Loucy (cell line): ENCODE data around the gene NLRC3.

Experiments
- CTCF ChIP-seq: fragments of 200-600 bp; sonication (generic); conservative IDR thresholded peaks from 2 replicates; pipeline ENCODE4 v1.5.1; 2014; ENCODE audit warnings: mild to moderate bottlenecking, antibody characterized with exemption, low read length
- EZH2phosphoT487 ChIP-seq: fragments of 200-600 bp; IDR thresholded peaks from 2 replicates; pipeline ENCODE4 v1.6.1; 2018; ENCODE audit warnings: antibody characterized with exemption, mild to moderate bottlenecking, moderate library complexity, borderline replicate concordance

- TF ChIP-seq CTCF (no peak), EZH2phosphoT487 (no peak)
Measured at GRCh38 chr16:3573146-3573815, 3.9 kb downstream of the NLRC3 start.
